Skeletal muscle tissue (tissue), 4 donors: ENCODE measurements around the gene DOK7. TPM values are rescaled to one million over a fixed set of nuclear protein-coding genes. Genes with fewer than 3 reads are reported as not detected.

Experiments used
- H3K27ac ChIP-seq: one replicate; pipeline ENCODE4 v1.7.0; 2013; ENCODE audit warnings: mild to moderate bottlenecking, low read depth, low read length, inconsistent platforms
- H3K27me3 ChIP-seq, 3 donors: one replicate each; pipeline ENCODE4 v1.7.0; 2013; ENCODE audit warnings: low read length in 3 of 3; ENCODE audit not compliant: control insufficient read depth in 3 of 3, insufficient read depth in 3 of 3
- H3K36me3 ChIP-seq, 3 donors: one replicate each; pipeline ENCODE4 v1.7.0; 2013; ENCODE audit warnings: low read length in 3 of 3; ENCODE audit not compliant: control insufficient read depth in 3 of 3, insufficient read depth in 3 of 3
- H3K4me1 ChIP-seq, 3 donors: one replicate each; pipeline ENCODE4 v1.7.0; 2013; ENCODE audit warnings: low read length in 3 of 3, mild to moderate bottlenecking in 3 of 3; ENCODE audit not compliant: control insufficient read depth in 3 of 3, insufficient read depth in 3 of 3
- H3K4me3 ChIP-seq, 3 donors: one replicate each; pipeline ENCODE4 v1.7.0; 2013; ENCODE audit warnings: low read length in 3 of 3
- H3K9ac ChIP-seq, 3 donors: one replicate each; pipeline ENCODE4 v1.7.0; 2013; ENCODE audit warnings: low read length in 3 of 3, mild to moderate bottlenecking in 3 of 3, moderate library complexity in 2 of 3, low read depth in 1 of 3
- H3K9me3 ChIP-seq, 3 donors: one replicate each; pipeline ENCODE4 v1.7.0; 2013; ENCODE audit warnings: low read length in 3 of 3; ENCODE audit not compliant: control insufficient read depth in 3 of 3
- total RNA-seq: library from RNA; depleted of rRNA; stranded (reverse); fragments of >200 nt; gene quantifications from one replicate; pipeline ENCODE4 v1.2.3, GENCODE V29; 2014
- donor health status: Osteomylitis.

The DOK7 gene
- total RNA-seq, 1 donor from 2014 or later, result 9.9 TPM

DNA sequence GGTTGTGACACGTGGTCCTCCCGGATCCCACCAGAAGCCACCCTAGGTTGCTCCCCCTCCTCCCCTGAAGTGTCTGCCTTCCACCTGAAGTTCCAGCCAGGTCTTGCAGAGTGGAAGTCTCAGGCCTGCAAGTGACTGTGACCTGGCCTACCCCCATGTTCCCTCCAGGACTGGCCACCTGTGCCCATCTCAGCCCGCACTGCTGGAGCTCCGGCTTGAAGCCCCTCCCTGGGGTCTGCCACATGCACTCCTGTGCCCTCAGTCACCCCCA lies 27.5 kb upstream of the DOK7 start:
- Histone ChIP-seq H3K4me1 (peaks cover 0 to 7% (median 0%) of the 10 kb centered on the region in 3 donors), H3K27ac (no peak overlapping the region), H3K27me3 (no peaks in the 10 kb centered on the region), H3K9ac (no peak overlapping the region), H3K9me3 (no peaks in the 10 kb centered on the region), H3K36me3 (peaks cover 3 to 7% (median 5%) of the 10 kb centered on the region in 3 donors), H3K4me3 (no peak overlapping the region)

DNA sequence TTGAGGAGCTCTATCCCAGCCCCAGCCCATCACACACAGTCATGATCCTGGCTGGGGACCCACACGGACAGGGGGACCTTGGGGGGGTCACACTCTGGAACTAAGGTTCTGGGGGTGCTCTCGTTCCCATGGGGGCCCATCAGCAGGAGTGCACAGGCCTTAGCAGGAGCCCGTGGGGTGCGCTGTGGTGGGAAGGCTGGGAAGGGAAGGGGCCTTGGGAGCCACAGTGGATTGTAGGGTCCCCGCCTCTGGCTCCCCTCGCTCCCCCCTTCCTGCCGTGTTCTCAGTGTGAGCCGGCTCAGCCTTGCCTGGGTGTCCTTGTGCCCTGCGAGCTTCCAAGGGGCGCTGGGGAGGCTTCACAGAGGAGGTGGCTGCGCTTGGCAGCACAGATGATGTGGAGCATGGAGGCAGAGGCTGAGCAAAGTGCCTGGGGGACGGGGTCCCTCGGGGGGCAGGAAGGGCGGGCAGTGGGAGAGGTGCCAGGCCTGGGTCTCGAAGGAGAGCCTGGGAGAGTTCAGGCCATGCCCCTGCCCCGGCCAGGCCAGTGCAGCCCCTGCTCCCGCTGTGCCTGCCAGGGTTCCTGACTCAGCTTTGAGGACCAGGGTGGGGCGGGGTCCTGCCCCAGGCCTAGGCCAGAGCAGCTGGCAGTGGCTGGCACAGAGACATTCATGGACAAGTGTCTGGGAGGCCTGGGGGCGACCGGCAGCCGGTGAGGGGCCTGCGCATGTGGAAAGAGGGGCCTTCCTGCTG lies 26.9 kb upstream of the DOK7 start:
- H3K27ac ChIP-seq, result peak overlapping the region; percentile 19
- H3K4me3 ChIP-seq, result no peak overlapping the region
- H3K36me3 ChIP-seq, result peaks cover 0 to 7% (median 2%) of the 10 kb centered on the region in 3 donors
- H3K27me3 ChIP-seq, result no peaks in the 10 kb centered on the region
- peaks cover 0 to 7% (median 0%) of the 10 kb centered on the region in 3 donors for H3K4me1 ChIP-seq
- H3K9ac ChIP-seq, result peak overlapping the region in 2 of 3 donors; percentile 3 to 38
- H3K9me3 ChIP-seq, result no peaks in the 10 kb centered on the region

DNA sequence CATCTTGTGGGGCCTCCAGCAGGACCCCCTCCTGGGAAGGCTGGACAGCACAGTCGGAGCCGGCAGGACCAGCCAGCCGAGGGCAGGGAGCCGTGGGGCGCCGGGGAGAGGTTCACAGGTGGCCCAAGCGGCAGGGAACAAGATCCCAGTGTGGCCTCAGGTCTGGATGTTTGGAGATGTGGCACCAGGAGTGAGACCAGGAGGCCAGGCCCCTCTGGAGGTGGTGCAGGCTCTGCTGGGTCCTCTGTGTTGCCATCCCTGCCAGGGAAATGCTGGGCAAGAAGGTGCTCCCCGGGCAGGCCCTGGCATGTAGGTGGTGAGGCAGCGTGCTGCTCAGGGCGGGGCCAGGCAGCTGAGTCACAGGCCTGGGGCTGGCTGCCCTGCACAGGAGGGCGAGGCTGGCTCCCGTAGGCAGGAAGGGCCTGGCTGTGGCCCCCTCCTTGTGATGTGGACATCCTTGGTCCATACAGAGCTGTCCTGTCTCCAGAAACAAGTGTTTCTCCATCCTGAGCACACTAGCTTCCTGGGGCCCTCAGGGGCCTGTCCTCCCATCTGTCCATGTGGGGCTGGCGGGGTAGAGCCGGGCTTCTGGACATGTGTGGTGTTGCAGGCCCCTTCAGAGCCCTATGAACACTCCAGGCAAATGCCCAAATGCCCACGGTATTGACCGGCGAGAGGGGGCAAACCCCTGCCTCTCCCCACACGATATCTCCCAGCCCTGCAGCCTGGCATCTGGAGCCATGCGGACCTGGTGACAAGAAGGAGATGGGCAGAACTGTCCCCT lies 26.1 kb upstream of the DOK7 start:
- H3K9ac ChIP-seq, result peak overlapping the region in 1 of 3 donors; percentile 38

DNA sequence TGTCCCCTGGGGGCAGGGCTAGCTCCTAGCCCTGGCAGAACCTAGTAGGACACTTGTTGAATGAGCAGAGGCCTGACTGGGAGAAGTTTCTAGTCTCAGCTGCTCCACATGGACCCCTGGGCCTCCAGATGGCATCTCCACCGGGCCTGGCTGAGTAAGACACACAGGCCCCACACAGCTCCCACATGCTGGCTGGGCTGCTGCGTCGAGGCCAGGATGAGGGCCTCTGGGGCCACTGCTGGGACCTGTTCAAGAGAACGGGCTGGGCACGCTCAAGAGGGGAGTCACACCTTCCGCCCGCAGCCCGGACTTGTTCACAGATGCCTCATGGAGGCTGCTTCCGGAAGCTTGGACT lies 25.5 kb upstream of the DOK7 start:
- Histone ChIP-seq H3K9ac (no peak overlapping the region), H3K27ac (no peak overlapping the region), H3K4me1 (peaks cover 0 to 7% (median 0%) of the 10 kb centered on the region in 3 donors), H3K36me3 (peaks cover 0 to 2% (median 0%) of the 10 kb centered on the region in 3 donors), H3K9me3 (no peaks in the 10 kb centered on the region), H3K27me3 (no peaks in the 10 kb centered on the region), H3K4me3 (no peak overlapping the region)

More for the DNA sequence above, 26.1 kb upstream of the DOK7 start:
- Histone ChIP-seq H3K27ac (peak overlapping the region; percentile 19), H3K27me3 (no peaks in the 10 kb centered on the region), H3K4me3 (no peak overlapping the region), H3K9me3 (no peaks in the 10 kb centered on the region), H3K36me3 (peaks cover 0 to 2% (median 0%) of the 10 kb centered on the region in 3 donors), H3K4me1 (peaks cover 0 to 7% (median 0%) of the 10 kb centered on the region in 3 donors)

- Histone ChIP-seq H3K27ac (no peak overlapping the region), H3K9me3 (no peaks in the 10 kb centered on the region), H3K4me1 (peaks cover 0 to 7% (median 0%) of the 10 kb centered on the region in 3 donors), H3K27me3 (no peaks in the 10 kb centered on the region), H3K4me3 (no peak overlapping the region), H3K36me3 (peaks cover 0 to 2% (median 0%) of the 10 kb centered on the region in 3 donors), H3K9ac (no peak overlapping the region)
Measured at GRCh38 chr4:3437998-3438846, 24.9 kb upstream of the DOK7 start.

- Histone ChIP-seq H3K9me3 (no peaks in the 10 kb centered on the region), H3K27me3 (no peaks in the 10 kb centered on the region), H3K4me1 (peaks cover 0 to 7% (median 0%) of the 10 kb centered on the region in 3 donors), H3K9ac (no peak overlapping the region), H3K4me3 (no peak overlapping the region), H3K36me3 (no peaks in the 10 kb centered on the region), H3K27ac (no peak overlapping the region)
Measured at GRCh38 chr4:3438847-3439180, 24.3 kb upstream of the DOK7 start.

DNA sequence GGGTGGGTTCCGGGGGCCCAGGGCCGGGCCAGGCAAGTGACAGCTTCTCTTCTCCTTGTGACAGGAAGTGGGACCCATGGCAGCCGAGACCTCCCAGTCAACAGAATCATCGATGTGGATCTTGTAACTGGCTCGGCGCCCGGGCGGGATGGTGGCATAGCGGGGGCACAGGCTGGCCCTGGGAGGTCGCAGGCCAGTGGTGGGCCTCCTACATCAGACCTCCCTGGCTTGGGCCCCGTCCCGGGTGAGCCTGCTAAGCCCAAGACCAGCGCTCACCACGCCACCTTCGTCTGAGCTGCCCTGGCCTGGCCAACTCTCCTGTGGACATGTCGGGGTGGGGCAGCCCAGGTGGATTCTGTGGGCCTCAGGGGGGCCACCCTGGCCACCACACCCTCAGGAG lies 23.7 kb upstream of the DOK7 start:
- no peak overlapping the region for H3K9ac ChIP-seq
- no peaks in the 10 kb centered on the region for H3K36me3 ChIP-seq
- H3K27me3 ChIP-seq, result no peaks in the 10 kb centered on the region
- no peak overlapping the region for H3K4me3 ChIP-seq
- H3K9me3 ChIP-seq, result no peaks in the 10 kb centered on the region
- no peak overlapping the region for H3K27ac ChIP-seq
- peaks cover 0 to 7% (median 0%) of the 10 kb centered on the region in 3 donors for H3K4me1 ChIP-seq

DNA sequence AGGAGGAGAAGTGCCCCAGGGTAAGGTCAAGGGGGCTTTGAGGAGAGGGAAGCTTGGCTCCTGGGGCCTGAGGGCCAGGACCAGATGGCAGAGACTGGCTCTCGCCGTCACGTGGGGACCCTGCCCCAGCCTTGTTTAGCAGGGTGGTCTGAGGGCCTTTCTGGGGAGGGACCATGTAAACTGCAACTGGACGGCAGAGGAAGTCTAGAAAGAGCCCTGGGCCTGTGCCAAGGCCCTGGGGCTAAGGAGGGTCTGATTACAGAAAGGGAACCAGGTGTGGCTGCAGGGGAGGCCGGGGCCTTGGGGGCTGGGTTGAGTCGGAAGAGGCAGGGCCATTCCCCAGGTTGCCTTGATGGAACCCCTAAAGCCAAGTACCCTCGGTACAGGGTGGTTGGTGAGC lies 23.1 kb upstream of the DOK7 start:
- Histone ChIP-seq H3K4me1 (peaks cover 0 to 7% (median 0%) of the 10 kb centered on the region in 3 donors), H3K4me3 (no peak overlapping the region), H3K27ac (no peak overlapping the region), H3K9me3 (no peaks in the 10 kb centered on the region), H3K36me3 (no peaks in the 10 kb centered on the region), H3K27me3 (no peaks in the 10 kb centered on the region), H3K9ac (no peak overlapping the region)

DNA sequence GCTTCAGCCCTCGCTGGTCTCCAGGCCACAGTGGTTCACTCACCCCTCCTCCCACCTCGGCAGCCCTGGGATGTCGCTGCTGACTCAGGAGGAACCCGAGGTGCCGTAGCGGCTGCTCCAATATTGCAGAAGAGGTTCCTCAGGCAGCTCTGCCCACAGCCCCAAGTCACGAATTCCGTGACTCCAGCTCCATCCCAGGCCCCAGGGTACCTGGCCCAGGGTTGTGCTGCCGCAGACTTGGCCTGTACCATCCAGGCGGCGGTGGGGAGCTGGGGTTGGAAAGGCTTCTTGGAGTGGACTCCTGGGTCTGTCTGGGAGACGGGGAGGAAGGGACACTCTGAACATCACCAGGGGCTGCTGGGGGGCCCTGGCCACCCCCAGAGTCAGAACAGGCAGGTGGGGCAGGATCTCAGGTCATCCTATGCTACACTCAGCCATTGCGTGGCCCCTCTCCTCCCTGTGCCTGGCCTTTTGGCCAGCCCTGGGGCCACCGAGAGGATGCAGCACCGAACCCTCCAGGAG lies 22.1 kb upstream of the DOK7 start:
- H3K27me3 ChIP-seq, result no peaks in the 10 kb centered on the region

More for the DNA sequence above, 22.1 kb upstream of the DOK7 start:
- Histone ChIP-seq H3K9ac (no peak overlapping the region), H3K36me3 (no peaks in the 10 kb centered on the region), H3K9me3 (no peaks in the 10 kb centered on the region), H3K4me1 (peaks cover 0 to 7% (median 0%) of the 10 kb centered on the region in 3 donors), H3K27ac (no peak overlapping the region), H3K4me3 (no peak overlapping the region)
